HEK293 (cell line): Measurements from ENCODE around the gene CDHR1.

Experiments
- ZFP69B ChIP-seq: fragments of 450-650 bp; formaldehyde crosslinking; IDR thresholded peaks from 2 replicates; pipeline ENCODE4 v1.5.1; 2016; ENCODE audit warnings: missing biosample characterization, missing genetic modification characterization
- ZNF140 ChIP-seq: fragments of 450-650 bp; formaldehyde crosslinking; IDR thresholded peaks from 2 replicates; pipeline ENCODE4 v1.5.1; 2016; ENCODE audit warnings: missing biosample characterization, missing genetic modification characterization
- ZNF175 ChIP-seq: fragments of 450-650 bp; formaldehyde crosslinking; IDR thresholded peaks from 2 replicates; pipeline ENCODE4 v1.5.1; 2016; ENCODE audit warnings: missing biosample characterization, missing genetic modification characterization
- ZNF239 ChIP-seq: fragments of 450-650 bp; formaldehyde crosslinking; IDR thresholded peaks from 2 replicates; pipeline ENCODE4 v1.5.1; 2016; ENCODE audit warnings: missing biosample characterization, missing genetic modification characterization
- ZNF274 ChIP-seq, 2 experiments: fragments of 200-500 bp in 1 of 2; fragments of 450-650 bp in 1 of 2; sonication (Bioruptor generic) in 1 of 2; formaldehyde crosslinking in 1 of 2; IDR thresholded peaks; 2 replicates each; pipeline versions ENCODE4 v1.5.1 to v1.6.1; 2014 to 2016; ENCODE audit warnings: borderline replicate concordance in 1 of 2, inconsistent platforms in 1 of 2, low read length in 1 of 2, missing biosample characterization in 1 of 2, missing genetic modification characterization in 1 of 2
- ZNF292 ChIP-seq: fragments of 450-650 bp; formaldehyde crosslinking; IDR thresholded peaks from 2 replicates; pipeline ENCODE4 v1.5.1; 2016; ENCODE audit warnings: low read depth, missing biosample characterization, missing genetic modification characterization, borderline replicate concordance
- ZNF701 ChIP-seq: fragments of 450-650 bp; formaldehyde crosslinking; IDR thresholded peaks from 2 replicates; pipeline ENCODE4 v1.5.1; 2016; ENCODE audit warnings: missing biosample characterization, missing genetic modification characterization
- ZNF830 ChIP-seq: fragments of 450-650 bp; IDR thresholded peaks from 2 replicates; pipeline ENCODE4 v1.5.0; 2018; ENCODE audit warnings: missing biosample characterization, missing genetic modification characterization, low read depth, mild to moderate bottlenecking, moderate library complexity
- TF ChIP-seq, protein P1 (sequence below): fragments of 450-650 bp; formaldehyde crosslinking; IDR thresholded peaks from 2 replicates; pipeline ENCODE4 v1.5.1; 2016; ENCODE audit warnings: missing biosample characterization, missing genetic modification characterization

- TF ChIP-seq, protein P1, sequence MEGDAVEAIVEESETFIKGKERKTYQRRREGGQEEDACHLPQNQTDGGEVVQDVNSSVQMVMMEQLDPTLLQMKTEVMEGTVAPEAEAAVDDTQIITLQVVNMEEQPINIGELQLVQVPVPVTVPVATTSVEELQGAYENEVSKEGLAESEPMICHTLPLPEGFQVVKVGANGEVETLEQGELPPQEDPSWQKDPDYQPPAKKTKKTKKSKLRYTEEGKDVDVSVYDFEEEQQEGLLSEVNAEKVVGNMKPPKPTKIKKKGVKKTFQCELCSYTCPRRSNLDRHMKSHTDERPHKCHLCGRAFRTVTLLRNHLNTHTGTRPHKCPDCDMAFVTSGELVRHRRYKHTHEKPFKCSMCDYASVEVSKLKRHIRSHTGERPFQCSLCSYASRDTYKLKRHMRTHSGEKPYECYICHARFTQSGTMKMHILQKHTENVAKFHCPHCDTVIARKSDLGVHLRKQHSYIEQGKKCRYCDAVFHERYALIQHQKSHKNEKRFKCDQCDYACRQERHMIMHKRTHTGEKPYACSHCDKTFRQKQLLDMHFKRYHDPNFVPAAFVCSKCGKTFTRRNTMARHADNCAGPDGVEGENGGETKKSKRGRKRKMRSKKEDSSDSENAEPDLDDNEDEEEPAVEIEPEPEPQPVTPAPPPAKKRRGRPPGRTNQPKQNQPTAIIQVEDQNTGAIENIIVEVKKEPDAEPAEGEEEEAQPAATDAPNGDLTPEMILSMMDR (tag by site-specific recombination): no peak
- TF ChIP-seq ZNF701 (tag by site-specific recombination): no peak
- TF ChIP-seq ZNF140 (tag by site-specific recombination): no peak
- TF ChIP-seq ZNF292 (tag by site-specific recombination): no peak
- no peak for TF ChIP-seq ZFP69B (tag by site-specific recombination)
- no peak for TF ChIP-seq ZNF830 (tag by site-specific recombination)
- no peak for TF ChIP-seq ZNF274 (IDR thresholded peaks at IDR 0.05; ENCODE audit: low read length)
- TF ChIP-seq ZNF274 (tag by site-specific recombination; IDR thresholded peaks at IDR 0.05; ENCODE audit: borderline replicate concordance): no peak
- no peak for TF ChIP-seq ZNF239
- TF ChIP-seq ZNF175: no peak
These were observed 11.7 kb downstream of the CDHR1 start for GRCh38 chr10:84205853-84206525.
